CMK (cell line): ENCODE data around the gene TMEM252.

Experiments
- DNase-seq: peaks from one replicate; pipeline ENCODE4 v3.0.0-alpha.2; 2010; ENCODE audit warnings: low read depth

Gene TMEM252

GRCh38 chr9:68497629-68498028 is 43.1 kb downstream of the TMEM252 start:
- no peak for DNase-seq

- no peak for DNase-seq
These were observed 44.3 kb downstream of the TMEM252 start for GRCh38 chr9:68496356-68496755.

- DNase-seq: no peak
These were observed 45.4 kb downstream of the TMEM252 start for GRCh38 chr9:68495247-68495646.

- DNase-seq: no peak
These were observed 46.6 kb downstream of the TMEM252 start for GRCh38 chr9:68493958-68494577.

GRCh38 chr9:68493541-68493940 is 47.1 kb downstream of the TMEM252 start:
- DNase-seq: no peak

GRCh38 chr9:68492806-68493205 is 47.9 kb downstream of the TMEM252 start:
- no peak for DNase-seq

- DNase-seq: no peak
These were observed 51.0 kb downstream of the TMEM252 start for GRCh38 chr9:68489646-68490045.

- DNase-seq: no peak
These were observed 52.6 kb downstream of the TMEM252 start for GRCh38 chr9:68488126-68488525.
